HCT116 (cell line): ENCODE measurements around the gene MUC6. TPM values are rescaled to one million over a fixed set of nuclear protein-coding genes. Genes with fewer than 3 reads are reported as not detected.

Experiments
- ATAC-seq: fragments of 200-7000 bp; cut with Tn5 transposase; 2 replicates; pipeline ENCODE4 v1.9.1; 2020; ENCODE audit warnings: mild to moderate bottlenecking, moderate library complexity
- BruUV-seq: library from RNA; stranded (reverse); fragments of 400-500 nt; replicated peaks from 2 replicates; lab custom pipeline; 2021; lab: Mats Ljungman, UMichigan
- CTCF ChIA-PET: fragments of 300-600 bp; sonication (Branson Sonifier 250); formaldehyde crosslinking; loops from one replicate; lab custom pipeline; 2021; ENCODE audit warnings: antibody characterized with exemption; lab: Charles Lee
- POLR2A ChIA-PET: fragments of 300-600, 350-600 bp; sonication (Branson Sonifier 250); formaldehyde crosslinking; loops from one replicate; lab custom pipeline; 2021; ENCODE audit warnings: antibody characterized with exemption; lab: Charles Lee
- RAD21 ChIA-PET, 2 experiments: fragments of 300-600 bp; sonication (Branson Sonifier 250); formaldehyde crosslinking; loops; one replicate each; lab custom pipeline; 2023; ENCODE audit warnings: low total read pairs in 2 of 2; ENCODE audit not compliant: uncharacterized antibody in 2 of 2, unreplicated experiment in 2 of 2, low non-redundant PET in 1 of 2; lab: Charles Lee
- DNase-seq: peaks from one replicate; pipeline ENCODE4 v3.0.0-alpha.2; 2010; ENCODE audit warnings: low read depth, low spot score
- H2AFZ ChIP-seq: fragments of 200-600 bp; shearing (Covaris generic), sonication (generic); 2 replicates; pipeline ENCODE4 v1.6.1; 2017; ENCODE audit warnings: low read depth, mixed run types, mixed read lengths, antibody characterized with exemption, low read length; ENCODE audit not compliant: poor library complexity, severe bottlenecking
- H3K27ac ChIP-seq: 2 replicates; pipeline ENCODE4 v1.5.1; 2012; ENCODE audit warnings: low read depth, low read length
- H3K27me3 ChIP-seq: fragments of 200-600 bp; sonication (generic); 2 replicates; pipeline ENCODE4 v1.6.1; 2016; ENCODE audit warnings: mixed run types, low read length, mixed read lengths; ENCODE audit not compliant: insufficient read depth
- H3K36me3 ChIP-seq, 2 experiments: fragments of 200-500 bp in 1 of 2; fragments of 200-600 bp in 1 of 2; sonication (Bioruptor generic) in 1 of 2; sonication (generic) in 1 of 2; 2 replicates each; pipeline versions ENCODE4 v1.5.1 to v1.6.1; 2014 to 2016; ENCODE audit warnings: low read length in 2 of 2, inconsistent platforms in 1 of 2, mixed read lengths in 1 of 2, mixed run types in 1 of 2; ENCODE audit not compliant: insufficient read depth in 2 of 2, control insufficient read depth in 1 of 2
- H3K4me1 ChIP-seq, 2 experiments: fragments of 200-600 bp in 1 of 2; sonication (generic) in 1 of 2; 2 replicates each; pipeline versions ENCODE4 v1.5.1 to v1.6.1; 2012 to 2017; ENCODE audit warnings: low read length in 2 of 2, inconsistent platforms in 1 of 2, mild to moderate bottlenecking in 1 of 2, mixed read lengths in 1 of 2, mixed run types in 1 of 2, moderate library complexity in 1 of 2; ENCODE audit not compliant: insufficient read depth in 2 of 2, control insufficient read depth in 1 of 2
- H3K4me2 ChIP-seq: fragments of 200-600 bp; sonication (generic); 2 replicates; pipeline ENCODE4 v1.6.1; 2017; ENCODE audit warnings: mixed run types, low read length, mixed read lengths
- H3K4me3 ChIP-seq, 2 experiments: fragments of 200-600 bp in 1 of 2; sonication (generic) in 1 of 2; replicated peaks in 1 of 2; 2 replicates each; pipeline ENCODE4 v1.5.1; 2011 to 2016; ENCODE audit warnings: low read length in 2 of 2, control low read depth in 1 of 2, low read depth in 1 of 2, mild to moderate bottlenecking in 1 of 2, mixed read lengths in 1 of 2, mixed run types in 1 of 2
- H3K79me2 ChIP-seq: fragments of 200-600 bp; sonication (generic); 2 replicates; pipeline ENCODE4 v1.6.1; 2017; ENCODE audit warnings: mild to moderate bottlenecking, mixed run types, low read length, moderate library complexity, mixed read lengths; ENCODE audit not compliant: insufficient read depth
- H3K9ac ChIP-seq: fragments of 200-600 bp; sonication (generic); 2 replicates; pipeline ENCODE4 v1.6.1; 2016; ENCODE audit warnings: low read length, mixed read lengths
- H3K9me2 ChIP-seq: fragments of 200-600 bp; sonication (generic), shearing (Covaris generic); 2 replicates; pipeline ENCODE4 v1.6.1; 2017; ENCODE audit warnings: mixed run types, mild to moderate bottlenecking, moderate library complexity; ENCODE audit not compliant: insufficient read depth
- H3K9me3 ChIP-seq, 2 experiments: fragments of 200-500 bp in 1 of 2; fragments of 200-600 bp in 1 of 2; sonication (Bioruptor generic) in 1 of 2; sonication (generic) in 1 of 2; 2 replicates each; pipeline ENCODE4 v1.6.1; 2014 to 2017; ENCODE audit warnings: low read length in 2 of 2, mixed read lengths in 2 of 2, inconsistent platforms in 1 of 2, low read depth in 1 of 2, mild to moderate bottlenecking in 1 of 2, mixed run types in 1 of 2, moderate library complexity in 1 of 2; ENCODE audit not compliant: control insufficient read depth in 1 of 2, insufficient read depth in 1 of 2
- H4K20me1 ChIP-seq: fragments of 200-600 bp; sonication (generic), shearing (Covaris generic); 2 replicates; pipeline ENCODE4 v1.6.1; 2017; ENCODE audit warnings: mixed run types, mild to moderate bottlenecking, moderate library complexity; ENCODE audit not compliant: insufficient read depth
- CBX3 ChIP-seq: IDR thresholded peaks from 2 replicates; pipeline ENCODE4 v1.6.1; 2012; ENCODE audit warnings: low read depth
- ELF1 ChIP-seq: IDR thresholded peaks from 2 replicates; pipeline ENCODE4 v1.6.1; 2012; ENCODE audit warnings: low read depth, borderline replicate concordance
- EZH2 ChIP-seq: fragments of 200-600 bp; sonication (generic); IDR thresholded peaks from 2 replicates; pipeline ENCODE4 v1.6.1; 2017; ENCODE audit warnings: antibody characterized with exemption, mixed run types
- EZH2phosphoT487 ChIP-seq: fragments of 200-600 bp; IDR thresholded peaks from 2 replicates; pipeline ENCODE4 v1.6.1; 2018; ENCODE audit warnings: antibody characterized with exemption, borderline replicate concordance
- FOSL1 ChIP-seq: IDR thresholded peaks from 2 replicates; pipeline ENCODE4 v1.6.1; 2012; ENCODE audit warnings: low read depth
- POLR2A ChIP-seq: IDR thresholded peaks from 2 replicates; pipeline ENCODE4 v1.7.0; 2011; ENCODE audit warnings: borderline replicate concordance; ENCODE audit not compliant: insufficient read depth, insufficient read length; ENCODE audit errors: extremely low read depth
- RAD21 ChIP-seq: IDR thresholded peaks from 2 replicates; pipeline ENCODE4 v1.6.1; 2012; ENCODE audit warnings: low read depth, mild to moderate bottlenecking
- SIN3A ChIP-seq: IDR thresholded peaks from 2 replicates; pipeline ENCODE4 v1.6.1; 2012; ENCODE audit warnings: low read depth
- SP1 ChIP-seq: IDR thresholded peaks from 2 replicates; pipeline ENCODE4 v1.6.1; 2012; ENCODE audit warnings: low read depth
- SRF ChIP-seq: IDR thresholded peaks from 2 replicates; pipeline ENCODE4 v1.6.1; 2012; ENCODE audit warnings: low read depth
- TCF7L2 ChIP-seq: IDR thresholded peaks from 2 replicates; pipeline ENCODE4 v1.7.0; 2011; ENCODE audit warnings: borderline replicate concordance, inconsistent platforms; ENCODE audit not compliant: insufficient read depth, insufficient read length; ENCODE audit errors: extremely low read depth
- intact Hi-C: fragments of 100-400 bp; cut with micrococcal nuclease; formaldehyde crosslinking; loops from 2 replicates; pipeline ENCODE4 v1.10.0; 2022
- total RNA-seq: library from RNA; stranded (reverse); gene quantifications from one replicate; pipeline ENCODE4 v1.2.1, GENCODE V29; 2021; ENCODE audit not compliant: unreplicated experiment
- TF ChIP-seq, protein P1 (sequence below): IDR thresholded peaks from 2 replicates; pipeline ENCODE4 v1.6.1; 2012

Gene MUC6
- total RNA-seq, 1 experiment from 2014 or later: 0.02 TPM

- no peak overlapping the region for H3K4me2 ChIP-seq
- H3K9me3 ChIP-seq: no peaks in the 10 kb centered on the region
- DNase-seq (no peak), ATAC-seq (no peak)
- no peaks in the 10 kb centered on the region for H3K27me3 ChIP-seq
- BruUV-seq: no TSS peak
- H3K79me2 ChIP-seq: no peaks in the 10 kb centered on the region
- TF ChIP-seq SRF (no peak), SP1 (no peak), EZH2 (no peak)
- H2AFZ ChIP-seq: no peak overlapping the region
- intact Hi-C loops: no loop called here
- H3K4me3 ChIP-seq: no peak overlapping the region
- H3K4me1 ChIP-seq: no peaks in the 10 kb centered on the region
- POLR2A ChIA-PET: no interaction called here
- H3K9me2 ChIP-seq: no peaks in the 10 kb centered on the region
- no peak overlapping the region for H3K9ac ChIP-seq
- H3K27ac ChIP-seq: no peak overlapping the region
- H3K36me3 ChIP-seq: peaks cover 6 to 8% of the 10 kb centered on the region in 2 experiments; a peak in 3 of 4 replicates
- CTCF ChIA-PET: no interaction called here
- RAD21 ChIA-PET: no interaction called here
- no peaks in the 10 kb centered on the region for H4K20me1 ChIP-seq
These were observed 25.8 kb downstream of the MUC6 start for GRCh38 chr11:1010551-1011319.

- TF ChIP-seq FOSL1 (no peak), RAD21 (no peak), SRF (no peak), CBX3 (no peak), ELF1 (no peak), TCF7L2 (no peak), SIN3A (no peak), EZH2phosphoT487 (no peak), POLR2A (no peak)
- TF ChIP-seq, protein P1, sequence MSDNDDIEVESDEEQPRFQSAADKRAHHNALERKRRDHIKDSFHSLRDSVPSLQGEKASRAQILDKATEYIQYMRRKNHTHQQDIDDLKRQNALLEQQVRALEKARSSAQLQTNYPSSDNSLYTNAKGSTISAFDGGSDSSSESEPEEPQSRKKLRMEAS: no peak
- no peaks in the 10 kb centered on the region for H3K9me3 ChIP-seq
- peaks cover 8% of the 10 kb centered on the region in 2 experiments; a peak in 3 of 4 replicates for H3K36me3 ChIP-seq
- intact Hi-C loops: no loop called here
- no peak overlapping the region for H2AFZ ChIP-seq
- H4K20me1 ChIP-seq: no peaks in the 10 kb centered on the region
- DNase-seq (no peak), ATAC-seq (no peak)
- H3K4me3 ChIP-seq: no peak overlapping the region
- ChIA-PET CTCF (no interaction called here), POLR2A (no interaction called here), RAD21 (no interaction called here)
- no peak overlapping the region for H3K27ac ChIP-seq
- BruUV-seq: no TSS peak
- H3K4me2 ChIP-seq: no peak overlapping the region
- no peaks in the 10 kb centered on the region for H3K79me2 ChIP-seq
- no peak overlapping the region for H3K9ac ChIP-seq
- H3K27me3 ChIP-seq: no peaks in the 10 kb centered on the region
- H3K4me1 ChIP-seq: no peaks in the 10 kb centered on the region
- no peaks in the 10 kb centered on the region for H3K9me2 ChIP-seq
These were observed 26.5 kb downstream of the MUC6 start for GRCh38 chr11:1009991-1010390.
